NCI-H82 treated with DMSO at 0.1 percent for 48 hours (cell line): ENCODE data around the gene MUC4.
"Not testable (repeated sequence)": the region's sequence is repeated elsewhere in the genome, so short reads cannot be mapped to it uniquely, and the experiment has no call there.

Source experiments
- DNase-seq: peaks from one replicate; lab custom pipeline; 2025; ENCODE audit not compliant: unreplicated experiment; lab: John Stamatoyannopoulos, UW

Gene MUC4

DNA sequence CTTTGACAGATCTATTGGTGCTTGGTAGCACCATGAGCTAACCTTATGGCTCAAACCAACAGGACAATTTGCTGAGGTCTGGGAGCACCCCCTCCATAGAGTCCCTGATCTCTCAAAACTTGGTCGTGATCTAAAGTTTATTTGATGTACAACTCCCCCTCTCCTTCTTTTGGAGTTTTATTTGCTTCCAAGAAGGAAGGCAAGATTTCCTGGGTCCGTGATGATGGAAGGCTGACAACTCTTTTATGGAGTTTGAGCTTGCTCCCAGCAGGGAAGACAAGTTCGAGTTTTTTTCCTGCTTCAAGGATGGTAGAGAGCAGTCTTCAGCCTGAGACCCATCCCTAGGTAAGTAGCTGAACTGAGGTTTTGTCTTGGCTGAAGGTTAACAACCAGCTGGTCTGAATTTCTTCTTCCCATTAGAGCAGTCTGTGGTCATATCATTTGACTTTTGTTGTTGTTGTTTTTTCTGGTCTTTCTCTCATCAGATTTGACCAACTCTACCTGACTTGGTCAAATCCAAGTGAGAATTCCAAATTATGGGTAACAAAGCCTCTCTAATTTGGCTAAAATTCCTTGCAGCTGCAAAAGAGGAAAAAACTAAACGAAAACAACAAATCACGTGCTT is 93.8 kb downstream of the MUC4 start:
- DNase-seq, result no peak

DNA sequence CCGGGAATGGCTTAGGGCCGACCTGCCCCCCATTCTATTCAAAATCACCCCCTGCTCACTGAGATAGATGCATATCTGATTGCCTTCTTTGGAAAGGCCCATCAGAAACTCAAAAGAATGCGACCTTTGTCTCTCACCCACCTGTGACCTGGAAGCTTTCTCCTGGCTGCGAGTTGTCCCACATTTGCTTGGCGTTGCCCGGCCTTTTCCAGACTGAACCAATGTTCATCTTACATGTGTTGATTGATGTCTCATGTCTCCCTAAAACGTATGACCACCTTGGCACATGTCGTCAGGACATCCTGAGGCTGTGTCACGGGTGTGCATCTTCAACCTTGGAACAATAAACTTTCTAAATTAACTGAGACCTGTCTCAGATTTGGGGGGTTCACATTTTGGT is 94.3 kb downstream of the MUC4 start:
- DNase-seq, result no peak

DNA sequence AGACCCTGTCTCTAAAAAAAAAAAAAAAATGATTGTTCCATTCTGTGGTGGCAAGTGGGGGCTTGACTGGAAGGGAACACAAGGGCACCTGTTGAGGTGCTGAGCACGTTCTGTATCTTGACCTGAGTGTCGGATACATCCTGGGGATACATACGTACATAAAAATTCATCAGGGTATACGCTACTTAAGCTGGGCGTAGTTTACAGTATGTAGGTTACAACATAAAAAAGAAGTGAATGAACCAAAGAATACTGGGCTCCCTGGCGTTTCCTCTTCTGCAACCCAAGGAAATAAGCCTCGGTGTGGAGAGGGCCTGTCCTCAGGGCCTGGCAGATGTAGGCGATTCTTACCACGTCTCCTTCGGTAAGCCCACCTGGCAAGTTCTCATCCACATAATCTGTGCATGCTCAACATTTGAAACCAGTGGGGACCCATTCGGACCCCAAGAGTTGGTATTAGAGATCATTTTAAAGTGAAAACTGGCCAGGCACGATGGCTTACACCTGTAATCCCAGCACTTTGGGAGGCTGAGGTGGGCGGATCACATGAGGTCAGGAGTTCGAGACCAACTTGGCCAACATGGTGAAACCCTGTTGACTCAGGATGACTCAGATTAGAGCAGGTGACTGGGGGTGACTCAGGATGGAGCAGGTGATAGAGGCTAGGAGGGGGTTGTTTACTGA is 96.0 kb downstream of the MUC4 start:
- no peak for DNase-seq

- DNase-seq, result no peak
Observed at GRCh38 chr3:195715134-195715533, 96.6 kb downstream of the MUC4 start.

DNA sequence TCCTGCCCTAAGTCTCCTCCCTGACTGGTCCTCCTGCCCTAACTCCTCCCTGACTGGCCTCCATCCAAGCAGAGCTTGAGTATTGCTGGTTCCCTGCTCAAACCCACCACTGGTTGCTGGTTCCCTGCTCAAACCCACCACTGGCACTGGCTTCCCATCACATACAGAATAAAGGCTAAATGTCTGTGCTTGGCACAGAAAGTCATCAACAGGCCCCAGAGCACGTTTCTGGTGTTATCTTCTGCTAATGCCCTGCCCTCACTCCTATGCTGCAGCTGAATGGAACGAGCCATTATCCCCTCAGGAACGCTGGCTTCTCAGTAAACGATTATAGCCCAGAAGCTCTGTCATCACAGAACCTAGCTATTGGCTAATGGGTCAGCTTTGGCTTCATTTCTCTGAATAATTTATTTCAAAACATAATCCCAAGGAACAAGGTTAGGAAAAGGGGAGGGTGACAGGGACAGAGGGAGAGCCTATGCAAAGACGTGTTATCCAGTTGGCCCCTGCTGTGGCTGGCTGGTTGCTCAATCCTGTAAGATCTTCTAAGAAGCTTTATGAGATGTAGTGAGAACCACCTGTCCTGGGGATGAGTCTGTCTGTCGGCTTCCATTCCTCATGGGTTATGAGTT is 97.2 kb downstream of the MUC4 start:
- DNase-seq, result no peak

DNA sequence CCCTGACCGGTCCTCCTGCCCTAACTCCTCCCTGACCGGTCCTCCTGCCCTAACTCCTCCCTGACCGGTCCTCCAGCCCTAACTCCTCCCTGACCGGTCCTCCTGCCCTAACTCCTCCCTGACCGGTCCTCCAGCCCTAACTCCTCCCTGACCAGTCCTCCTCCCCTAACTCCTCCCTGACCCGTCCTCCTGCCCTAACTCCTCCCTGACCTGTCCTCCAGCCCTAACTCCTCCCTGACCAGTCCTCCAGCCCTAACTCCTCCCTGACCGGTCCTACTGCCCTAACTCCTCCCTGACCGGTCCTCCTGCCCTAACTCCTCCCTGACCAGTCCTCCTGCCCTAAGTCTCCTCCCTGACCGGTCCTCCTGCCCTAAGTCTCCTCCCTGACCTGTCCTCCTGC is 98.6 kb downstream of the MUC4 start:
- DNase-seq, result not testable (repeated sequence)

GRCh38 chr3:195712535-195712910 is 99.2 kb downstream of the MUC4 start:
- not testable (repeated sequence) for DNase-seq

GRCh38 chr3:195711813-195712534 is 99.8 kb downstream of the MUC4 start:
- no peak for DNase-seq

DNA sequence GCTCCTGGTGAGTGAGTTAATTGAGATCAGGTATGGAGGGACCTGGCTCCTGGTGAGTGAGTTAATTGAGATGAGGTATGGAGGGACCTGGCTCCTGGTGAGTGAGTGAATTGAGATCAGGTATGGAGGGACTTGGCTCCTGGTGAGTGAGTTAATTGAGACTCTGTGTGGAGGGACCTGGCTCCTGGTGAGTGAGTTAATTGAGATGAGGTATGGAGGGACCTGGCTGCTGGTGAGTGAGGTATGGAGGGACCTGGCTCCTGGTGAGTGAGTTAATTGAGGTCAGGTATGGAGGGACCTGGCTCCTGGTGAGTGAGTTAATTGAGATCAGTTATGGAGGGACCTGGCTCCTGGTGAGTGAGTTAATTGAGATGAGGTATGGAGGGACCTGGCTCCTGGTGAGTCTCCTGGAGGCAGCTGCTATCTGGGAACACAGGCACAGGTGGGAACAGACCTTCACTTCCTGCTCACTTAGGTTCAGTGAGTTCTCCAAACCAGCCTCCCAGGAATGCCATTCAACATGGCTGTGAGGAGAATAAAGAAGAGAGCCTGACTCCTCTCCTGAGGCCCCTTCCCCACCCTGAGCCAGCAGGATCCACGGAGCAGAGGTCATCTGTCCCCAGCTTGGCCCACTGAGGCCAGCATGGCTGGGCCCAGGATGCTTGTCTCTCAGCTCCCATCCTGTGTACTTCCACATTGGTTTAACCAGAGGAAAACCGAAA is 100.5 kb downstream of the MUC4 start:
- not testable (repeated sequence) for DNase-seq

DNA sequence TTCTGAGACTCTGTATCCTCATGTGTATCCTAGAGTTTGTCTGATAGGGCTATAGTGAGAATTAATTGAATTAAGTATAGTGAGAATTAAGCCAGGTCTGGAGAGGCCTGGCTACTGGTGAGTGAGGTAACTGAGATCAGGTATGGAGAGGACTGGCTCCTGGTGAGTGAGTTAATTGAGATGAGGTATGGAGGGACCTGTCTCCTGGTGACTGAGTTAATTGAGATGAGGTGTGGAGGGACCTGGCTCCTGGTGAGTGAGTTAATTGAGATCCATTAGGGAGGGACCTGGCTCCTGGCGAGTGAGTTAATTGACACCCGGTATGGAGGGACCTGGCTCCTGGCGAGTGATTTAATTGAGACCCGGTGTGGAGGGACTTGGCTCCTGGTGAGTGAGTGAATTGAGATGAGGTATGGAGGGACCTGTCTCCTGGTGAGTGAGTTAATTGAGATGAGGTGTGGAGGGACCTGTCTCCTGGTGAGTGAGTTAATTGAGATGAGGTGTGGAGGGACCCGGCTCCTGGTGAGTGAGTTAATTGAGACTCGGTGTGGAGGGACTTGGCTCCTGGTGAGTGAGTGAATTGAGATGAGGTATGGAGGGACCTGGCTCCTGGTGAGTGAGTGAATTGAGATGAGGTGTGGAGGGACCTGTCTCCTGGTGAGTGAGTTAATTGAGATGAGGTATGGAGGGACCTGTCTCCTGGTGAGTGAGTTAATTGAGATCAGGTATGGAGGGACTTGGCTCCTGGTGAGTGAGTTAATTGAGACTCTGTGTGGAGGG is 101.4 kb downstream of the MUC4 start:
- DNase-seq, result not testable (repeated sequence)

GRCh38 chr3:195709676-195710085 is 102.0 kb downstream of the MUC4 start:
- no peak for DNase-seq

DNA sequence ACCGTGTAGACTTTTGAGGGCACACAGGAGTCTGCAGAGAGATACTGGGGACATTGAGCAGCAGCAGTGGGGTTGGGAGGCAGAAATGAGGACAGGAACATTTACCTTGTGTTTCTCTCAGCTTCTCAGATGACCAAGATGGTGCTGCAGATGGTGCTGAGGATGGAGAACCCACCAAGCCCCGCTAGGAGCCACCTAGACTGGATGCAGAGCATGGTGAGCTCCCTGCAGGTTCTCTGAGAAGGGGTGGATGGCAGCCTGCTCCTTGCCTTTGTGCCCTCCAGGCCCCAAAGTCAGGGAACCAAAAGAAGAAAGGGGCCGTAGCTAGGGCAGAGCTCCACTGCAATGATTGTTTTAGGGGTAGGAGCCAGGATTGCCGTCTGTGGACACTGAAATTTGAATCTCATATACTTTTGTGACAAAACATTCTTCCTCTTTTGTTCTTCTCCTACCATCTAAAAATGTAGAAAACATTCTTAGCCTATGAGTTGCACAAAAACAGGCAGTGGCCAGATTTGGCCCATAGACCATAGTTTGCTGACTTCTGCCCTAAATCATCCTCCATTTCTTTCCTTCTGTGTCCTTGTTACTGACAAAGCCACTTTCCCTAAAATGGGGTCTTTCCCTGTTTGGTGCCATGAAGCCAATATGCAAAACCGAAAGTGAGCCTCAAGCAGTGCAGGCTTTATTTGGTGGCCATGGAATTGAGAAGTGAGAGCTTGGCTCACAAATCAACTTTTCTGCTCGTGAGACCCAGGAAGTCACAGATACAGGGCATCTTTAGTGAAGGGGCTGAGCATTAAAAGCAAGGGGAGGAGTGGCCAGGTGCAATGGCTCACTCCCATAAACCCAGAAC is 102.9 kb downstream of the MUC4 start:
- no peak for DNase-seq

DNA sequence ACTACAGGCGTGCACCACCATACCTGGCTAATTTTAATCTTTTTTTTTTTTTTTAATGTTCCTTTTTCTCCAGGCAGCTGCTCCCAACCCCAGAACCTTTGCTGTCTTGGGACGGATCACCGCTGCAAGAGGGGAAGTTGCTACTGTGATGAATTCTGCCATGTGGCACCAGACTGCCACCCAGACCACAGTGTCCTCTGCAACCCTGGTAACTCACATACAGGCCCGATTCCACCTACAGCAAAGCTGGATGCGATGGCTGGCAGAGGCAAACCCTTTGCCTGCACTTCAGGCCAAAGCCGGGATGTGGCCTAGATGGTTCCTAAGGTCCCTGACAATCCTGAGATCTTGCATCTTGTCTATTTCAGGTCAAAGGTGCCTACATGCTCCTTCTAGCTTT is 103.7 kb downstream of the MUC4 start:
- DNase-seq, result no peak

DNA sequence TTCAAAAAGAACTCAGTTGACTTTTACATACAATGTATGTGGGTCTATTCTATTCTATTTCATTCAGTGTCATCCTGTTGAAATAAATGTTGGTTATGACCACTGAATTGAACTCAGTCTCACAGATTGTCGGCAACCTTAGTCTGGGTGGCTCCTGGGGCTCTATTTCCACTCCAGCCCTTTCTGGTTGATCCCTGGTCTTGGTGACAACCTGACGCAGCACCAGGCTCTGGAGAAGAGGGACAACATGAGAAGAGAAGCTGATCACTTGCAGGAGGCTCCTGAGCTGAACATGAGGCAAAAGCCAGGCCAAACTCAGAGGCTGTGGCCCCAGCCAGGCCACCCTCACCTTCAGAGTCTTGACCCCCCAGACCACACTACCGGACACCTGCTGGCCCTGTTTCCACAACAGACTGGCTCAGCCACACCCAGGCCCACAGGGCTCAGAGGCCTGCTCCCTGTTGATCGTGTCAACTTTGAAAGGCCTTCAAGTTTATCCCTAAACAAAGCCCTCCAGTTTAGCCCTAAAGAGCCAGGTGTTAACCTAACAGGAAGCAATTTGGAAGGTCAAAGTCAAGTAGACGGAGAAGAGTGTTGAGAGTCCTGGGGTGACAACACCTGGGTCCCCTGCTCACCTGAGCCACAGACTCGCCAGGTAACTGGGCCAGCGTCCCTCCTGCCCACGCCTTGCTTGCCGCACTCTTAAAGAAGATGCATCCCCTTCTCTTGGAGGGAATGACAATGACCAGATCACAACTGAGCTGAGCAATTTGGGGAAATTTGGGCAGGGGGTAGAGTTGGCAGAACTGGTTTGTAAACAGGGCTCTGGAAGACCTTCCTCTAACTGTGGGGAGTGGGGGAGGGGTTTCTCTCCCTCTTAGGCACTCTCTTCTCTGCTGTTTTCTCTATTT is 106.4 kb downstream of the MUC4 start:
- DNase-seq, result no peak

DNA sequence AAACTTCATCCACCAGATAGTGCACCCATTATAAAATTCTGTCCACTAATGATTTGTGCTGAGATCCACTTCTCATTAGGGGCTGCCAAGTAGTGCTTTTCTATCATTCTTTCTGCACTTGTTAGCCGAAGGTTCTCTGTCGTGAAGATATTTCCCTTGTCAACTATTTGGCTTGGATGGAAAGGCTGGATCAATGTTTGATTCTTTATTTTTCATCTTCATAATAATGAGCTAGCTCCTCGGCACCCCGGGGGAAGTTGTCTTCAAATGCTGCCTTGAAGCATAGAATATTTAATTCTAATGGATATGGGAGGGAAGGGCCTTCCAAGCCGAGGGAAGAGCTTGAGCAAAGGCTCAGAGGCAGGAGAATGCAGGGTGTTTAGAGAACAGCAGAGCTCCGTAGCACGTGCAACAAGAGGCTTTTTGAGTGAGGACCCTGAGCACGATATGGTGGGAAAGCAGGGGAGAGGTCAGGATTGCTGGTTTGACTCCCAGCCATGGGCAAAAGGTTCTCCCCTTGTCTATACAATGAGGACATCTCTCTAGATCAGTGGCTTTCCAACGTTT is 107.2 kb downstream of the MUC4 start:
- DNase-seq, result no peak

DNA sequence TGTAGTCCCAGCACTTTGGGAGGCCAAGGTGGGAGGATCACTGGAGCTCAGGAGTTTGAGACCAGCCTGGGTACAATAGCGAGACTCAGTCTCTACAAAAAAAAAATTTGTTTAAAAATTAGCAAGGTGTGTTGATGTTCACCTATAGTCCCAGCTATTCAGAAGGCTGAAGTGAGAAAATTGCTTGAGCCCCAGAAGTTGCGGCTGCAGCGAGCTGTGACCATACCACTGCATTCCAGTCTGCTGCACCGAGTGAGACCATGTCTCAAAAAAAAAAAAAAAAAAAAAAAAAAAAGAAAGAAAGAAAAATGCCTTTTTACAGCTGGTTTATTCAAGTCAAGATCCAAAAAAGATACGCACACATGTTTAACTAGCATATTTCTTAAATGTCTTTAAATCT is 108.0 kb downstream of the MUC4 start:
- DNase-seq, result no peak

DNA sequence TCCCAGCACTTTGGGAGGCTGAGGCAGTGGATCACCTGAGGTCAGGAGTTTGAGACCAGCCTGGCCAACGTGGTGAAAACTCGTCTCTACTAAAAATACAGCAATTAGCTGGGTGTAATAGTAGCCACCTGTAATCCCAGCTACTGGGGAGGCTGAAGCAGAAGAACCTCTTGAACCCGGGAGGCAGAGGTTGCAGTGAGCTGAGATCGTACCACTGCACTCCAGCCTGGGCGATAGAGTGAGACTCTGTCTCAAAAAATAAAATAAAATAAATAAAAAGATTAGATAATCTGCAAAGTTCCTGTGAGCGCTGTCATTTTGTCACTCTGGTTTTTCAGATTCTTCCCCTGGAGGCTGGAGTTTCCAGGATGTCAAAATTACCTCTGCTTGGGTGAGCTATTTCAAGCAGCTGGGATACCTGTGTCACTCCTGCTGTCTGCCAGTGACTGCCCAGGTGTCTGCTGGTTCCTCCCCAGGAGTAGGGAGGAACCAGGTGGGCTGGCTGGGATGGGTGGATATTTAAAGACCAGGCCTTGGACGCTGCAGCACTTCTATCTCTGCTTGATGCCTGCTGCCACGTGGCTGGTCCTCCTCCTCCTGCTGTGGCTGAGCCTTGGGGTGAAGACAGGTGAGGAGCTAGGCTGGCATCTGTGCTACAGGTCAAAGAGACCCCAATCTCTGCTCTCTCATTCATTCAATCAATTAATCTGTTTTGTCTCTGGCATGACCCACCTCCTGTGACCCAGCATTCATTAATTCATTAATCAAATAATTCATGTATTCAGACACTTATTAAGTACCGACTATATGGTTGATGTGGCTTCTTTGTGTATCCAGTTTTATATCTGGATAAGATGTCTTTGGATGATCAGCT is 110.5 kb downstream of the MUC4 start:
- DNase-seq, result no peak
